Measurements from ENCODE around the gene RCBTB2. TPM values are rescaled to one million over a fixed set of nuclear protein-coding genes. Genes with fewer than 3 reads are reported as not detected.

Gene RCBTB2
- total RNA-seq, 1 donor from 2014 or later, result 1.6 TPM

GRCh38 chr13:48531416-48532255 is 1.2 kb downstream of the RCBTB2 start:
- peaks cover 10% of the 10 kb centered on the region for H3K9me3 Mint-ChIP-seq
- H3K4me1 Mint-ChIP-seq, result peaks cover 26% of the 10 kb centered on the region
- peak; percentile 75 for DNase-seq
- peaks cover 2% of the 10 kb centered on the region for H3K36me3 Mint-ChIP-seq (ENCODE audit: low read depth)
- H3K27ac Mint-ChIP-seq, result peak overlapping the region; percentile 96
- H3K27me3 Mint-ChIP-seq, result peaks cover 8% of the 10 kb centered on the region
- intact Hi-C loops (cut with micrococcal nuclease), result loop anchor here (1.0 to 2.0 kb wide), 8 partner anchors 26 to 494 kb away; partner anchors contain the start of genes NUDT15 and RB1
- H3K4me3 Mint-ChIP-seq, result peak overlapping the region; percentile 87

- DNase-seq, result no peak
- H3K27me3 Mint-ChIP-seq, result peaks cover 4% of the 10 kb centered on the region
- peak overlapping the region; percentile 87 for H3K4me3 Mint-ChIP-seq
- H3K27ac Mint-ChIP-seq, result no peak overlapping the region
- intact Hi-C loops (cut with micrococcal nuclease), result no loop called here
- H3K36me3 Mint-ChIP-seq (ENCODE audit: low read depth), result peaks cover 2% of the 10 kb centered on the region
- peaks cover 26% of the 10 kb centered on the region for H3K4me1 Mint-ChIP-seq
- peaks cover 4% of the 10 kb centered on the region for H3K9me3 Mint-ChIP-seq
Measured at GRCh38 chr13:48530833-48531232, 2.0 kb downstream of the RCBTB2 start.

- intact Hi-C loops (cut with micrococcal nuclease), result no loop called here
- DNase-seq, result no peak
- Mint-ChIP-seq H3K4me3 (no peak overlapping the region), H3K27ac (no peak overlapping the region), H3K27me3 (peaks cover 10% of the 10 kb centered on the region), H3K4me1 (peaks cover 22% of the 10 kb centered on the region), H3K36me3 (ENCODE audit: low read depth) (peaks cover 2% of the 10 kb centered on the region), H3K9me3 (no peaks in the 10 kb centered on the region)
Measured at GRCh38 chr13:48528720-48529119, 4.2 kb downstream of the RCBTB2 start.

GRCh38 chr13:48527955-48528354 is 4.9 kb downstream of the RCBTB2 start:
- no peak overlapping the region for H3K4me3 Mint-ChIP-seq
- H3K36me3 Mint-ChIP-seq (ENCODE audit: low read depth), result peaks cover 2% of the 10 kb centered on the region
- H3K4me1 Mint-ChIP-seq, result peaks cover 17% of the 10 kb centered on the region
- H3K27me3 Mint-ChIP-seq, result peaks cover 10% of the 10 kb centered on the region
- no peaks in the 10 kb centered on the region for H3K9me3 Mint-ChIP-seq
- no peak overlapping the region for H3K27ac Mint-ChIP-seq
- intact Hi-C loops (cut with micrococcal nuclease), result no loop called here
- no peak for DNase-seq

GRCh38 chr13:48526286-48526685 is 6.6 kb downstream of the RCBTB2 start:
- H3K9me3 Mint-ChIP-seq, result no peaks in the 10 kb centered on the region
- H3K27ac Mint-ChIP-seq, result no peak overlapping the region
- peaks cover 9% of the 10 kb centered on the region for H3K4me1 Mint-ChIP-seq
- peaks cover 2% of the 10 kb centered on the region for H3K36me3 Mint-ChIP-seq (ENCODE audit: low read depth)
- no peak overlapping the region for H3K4me3 Mint-ChIP-seq
- peaks cover 10% of the 10 kb centered on the region for H3K27me3 Mint-ChIP-seq
- peak; percentile 40 for DNase-seq
- intact Hi-C loops (cut with micrococcal nuclease), result no loop called here

- intact Hi-C loops (cut with micrococcal nuclease), result no loop called here
- peaks cover 1% of the 10 kb centered on the region for H3K4me1 Mint-ChIP-seq
- DNase-seq, result no peak
- no peak overlapping the region for H3K27ac Mint-ChIP-seq
- peaks cover 7% of the 10 kb centered on the region for H3K27me3 Mint-ChIP-seq
- H3K9me3 Mint-ChIP-seq, result peaks cover 9% of the 10 kb centered on the region
- no peak overlapping the region for H3K4me3 Mint-ChIP-seq
- peaks cover 11% of the 10 kb centered on the region for H3K36me3 Mint-ChIP-seq (ENCODE audit: low read depth)
Measured at GRCh38 chr13:48518083-48518482, 14.8 kb downstream of the RCBTB2 start.

GRCh38 chr13:48515732-48516131 is 17.1 kb downstream of the RCBTB2 start:
- H3K4me1 Mint-ChIP-seq, result peaks cover 2% of the 10 kb centered on the region
- H3K36me3 Mint-ChIP-seq (ENCODE audit: low read depth), result peaks cover 22% of the 10 kb centered on the region
- H3K27me3 Mint-ChIP-seq, result peaks cover 7% of the 10 kb centered on the region
- DNase-seq, result peak; percentile 43
- H3K27ac Mint-ChIP-seq, result no peak overlapping the region
- peaks cover 9% of the 10 kb centered on the region for H3K9me3 Mint-ChIP-seq
- no peak overlapping the region for H3K4me3 Mint-ChIP-seq
- intact Hi-C loops (cut with micrococcal nuclease), result no loop called here

GRCh38 chr13:48514793-48515192 is 18.1 kb downstream of the RCBTB2 start:
- H3K9me3 Mint-ChIP-seq, result peaks cover 9% of the 10 kb centered on the region
- H3K27ac Mint-ChIP-seq, result no peak overlapping the region
- peaks cover 9% of the 10 kb centered on the region for H3K27me3 Mint-ChIP-seq
- intact Hi-C loops (cut with micrococcal nuclease), result no loop called here
- DNase-seq, result no peak
- H3K4me3 Mint-ChIP-seq, result no peak overlapping the region
- peaks cover 10% of the 10 kb centered on the region for H3K4me1 Mint-ChIP-seq
- H3K36me3 Mint-ChIP-seq (ENCODE audit: low read depth), result peaks cover 22% of the 10 kb centered on the region

GRCh38 chr13:48511621-48512230 is 21.2 kb downstream of the RCBTB2 start:
- DNase-seq, result peak; percentile 51
- H3K27me3 Mint-ChIP-seq, result peaks cover 11% of the 10 kb centered on the region
- H3K9me3 Mint-ChIP-seq, result peaks cover 8% of the 10 kb centered on the region
- intact Hi-C loops (cut with micrococcal nuclease), result no loop called here
- H3K4me3 Mint-ChIP-seq, result no peak overlapping the region
- H3K36me3 Mint-ChIP-seq (ENCODE audit: low read depth), result peaks cover 20% of the 10 kb centered on the region
- peaks cover 18% of the 10 kb centered on the region for H3K4me1 Mint-ChIP-seq
- H3K27ac Mint-ChIP-seq, result no peak overlapping the region

- Mint-ChIP-seq H3K27ac (no peak overlapping the region), H3K9me3 (peaks cover 8% of the 10 kb centered on the region), H3K27me3 (peaks cover 11% of the 10 kb centered on the region), H3K4me1 (peaks cover 28% of the 10 kb centered on the region), H3K4me3 (no peak overlapping the region), H3K36me3 (ENCODE audit: low read depth) (peaks cover 23% of the 10 kb centered on the region)
- peak; percentile 48 for DNase-seq
- intact Hi-C loops (cut with micrococcal nuclease), result no loop called here
Measured at GRCh38 chr13:48510698-48511097, 22.2 kb downstream of the RCBTB2 start.

- H3K4me1 Mint-ChIP-seq, result peaks cover 52% of the 10 kb centered on the region
- H3K27ac Mint-ChIP-seq, result no peak overlapping the region
- H3K36me3 Mint-ChIP-seq (ENCODE audit: low read depth), result peaks cover 22% of the 10 kb centered on the region
- intact Hi-C loops (cut with micrococcal nuclease), result loop anchor here (10.0 kb wide), 2 partner anchors 273 to 1617 kb away; partner anchors contain the start of gene ITM2B
- no peak overlapping the region for H3K4me3 Mint-ChIP-seq
- peaks cover 5% of the 10 kb centered on the region for H3K9me3 Mint-ChIP-seq
- DNase-seq, result peak; percentile 49
- H3K27me3 Mint-ChIP-seq, result peaks cover 7% of the 10 kb centered on the region
Measured at GRCh38 chr13:48508011-48508410, 24.9 kb downstream of the RCBTB2 start.

GRCh38 chr13:48507021-48507420 is 25.9 kb downstream of the RCBTB2 start:
- Mint-ChIP-seq H3K4me3 (no peak overlapping the region), H3K27me3 (peaks cover 7% of the 10 kb centered on the region), H3K4me1 (peaks cover 58% of the 10 kb centered on the region), H3K9me3 (peaks cover 10% of the 10 kb centered on the region), H3K27ac (no peak overlapping the region), H3K36me3 (ENCODE audit: low read depth) (peaks cover 18% of the 10 kb centered on the region)
- DNase-seq, result peak; percentile 52
- intact Hi-C loops (cut with micrococcal nuclease), result loop anchor here (10.0 kb wide), 2 partner anchors 272 to 1618 kb away; partner anchors contain the start of gene ITM2B

GRCh38 chr13:48506092-48506701 is 26.7 kb downstream of the RCBTB2 start:
- Mint-ChIP-seq H3K9me3 (peaks cover 10% of the 10 kb centered on the region), H3K4me3 (peak overlapping the region; percentile 64), H3K27me3 (peaks cover 7% of the 10 kb centered on the region), H3K4me1 (peaks cover 62% of the 10 kb centered on the region), H3K27ac (peak overlapping the region; percentile 84), H3K36me3 (ENCODE audit: low read depth) (peaks cover 14% of the 10 kb centered on the region)
- DNase-seq, result peak; percentile 56
- intact Hi-C loops (cut with micrococcal nuclease), result loop anchor here (10.0 kb wide), 2 partner anchors 271 to 1619 kb away; partner anchors contain the start of gene ITM2B

Data from activated CD4-positive, alpha-beta T cell treated with anti-CD3 and anti-CD28 coated beads, Interleukin-2, amount 10 ng/mL, durations not matched to agents 24 days and 14 days (primary cell).